Measurements from ENCODE around the gene TFB1M. TPM values are rescaled to one million over a fixed set of nuclear protein-coding genes. Genes with fewer than 3 reads are reported as not detected.
A peak's percentile ranks its signal among the peaks of the same experiment; 100 is the strongest.

The TFB1M gene
- total RNA-seq, 1 experiment from 2014 or later, result 31.0 TPM

DNA sequence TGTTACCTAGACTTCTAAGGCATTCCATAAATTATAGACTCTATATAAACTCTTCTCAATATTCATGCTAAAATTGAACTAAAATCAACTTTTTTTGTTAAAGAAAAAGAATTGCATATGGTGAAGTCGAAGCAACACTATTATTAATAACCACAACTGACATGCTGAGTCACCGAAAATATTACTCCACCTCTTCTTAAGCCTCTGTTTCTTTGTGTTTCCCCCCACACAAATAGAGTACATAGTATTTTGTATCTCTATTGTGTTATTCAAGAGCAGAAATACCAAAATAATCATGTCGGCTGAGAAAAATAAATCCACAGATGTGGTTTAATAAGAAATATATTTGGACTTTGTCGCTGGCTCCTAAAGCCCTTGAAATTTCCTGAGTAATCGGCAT, 23.8 kb downstream of the TFB1M start:
- no peak overlapping the region for H3K27ac Mint-ChIP-seq (ENCODE audit: low read depth, unreplicated experiment)
- intact Hi-C loops (cut with micrococcal nuclease), result no loop called here
- DNase-seq (ENCODE audit: unreplicated experiment), result no peak
- no peaks in the 10 kb centered on the region for H3K27me3 Mint-ChIP-seq (ENCODE audit: insufficient read depth, unreplicated experiment)
- H3K4me1 Mint-ChIP-seq (ENCODE audit: insufficient read depth, unreplicated experiment), result no peaks in the 10 kb centered on the region
- H3K9me3 Mint-ChIP-seq (ENCODE audit: unreplicated experiment), result no peaks in the 10 kb centered on the region
- ChIA-PET CTCF (no interaction called here), POLR2A (no interaction called here)
- no peak overlapping the region for H3K4me3 Mint-ChIP-seq (ENCODE audit: unreplicated experiment)
- BruUV-seq (replicated peaks), result no TSS peak
- H3K36me3 Mint-ChIP-seq (ENCODE audit: insufficient read depth, unreplicated experiment), result peaks cover 56% of the 10 kb centered on the region
- TF ChIP-seq, protein P1, sequence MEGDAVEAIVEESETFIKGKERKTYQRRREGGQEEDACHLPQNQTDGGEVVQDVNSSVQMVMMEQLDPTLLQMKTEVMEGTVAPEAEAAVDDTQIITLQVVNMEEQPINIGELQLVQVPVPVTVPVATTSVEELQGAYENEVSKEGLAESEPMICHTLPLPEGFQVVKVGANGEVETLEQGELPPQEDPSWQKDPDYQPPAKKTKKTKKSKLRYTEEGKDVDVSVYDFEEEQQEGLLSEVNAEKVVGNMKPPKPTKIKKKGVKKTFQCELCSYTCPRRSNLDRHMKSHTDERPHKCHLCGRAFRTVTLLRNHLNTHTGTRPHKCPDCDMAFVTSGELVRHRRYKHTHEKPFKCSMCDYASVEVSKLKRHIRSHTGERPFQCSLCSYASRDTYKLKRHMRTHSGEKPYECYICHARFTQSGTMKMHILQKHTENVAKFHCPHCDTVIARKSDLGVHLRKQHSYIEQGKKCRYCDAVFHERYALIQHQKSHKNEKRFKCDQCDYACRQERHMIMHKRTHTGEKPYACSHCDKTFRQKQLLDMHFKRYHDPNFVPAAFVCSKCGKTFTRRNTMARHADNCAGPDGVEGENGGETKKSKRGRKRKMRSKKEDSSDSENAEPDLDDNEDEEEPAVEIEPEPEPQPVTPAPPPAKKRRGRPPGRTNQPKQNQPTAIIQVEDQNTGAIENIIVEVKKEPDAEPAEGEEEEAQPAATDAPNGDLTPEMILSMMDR (IDR thresholded peaks at IDR 0.05; ENCODE audit: unreplicated experiment), result no peak

DNA sequence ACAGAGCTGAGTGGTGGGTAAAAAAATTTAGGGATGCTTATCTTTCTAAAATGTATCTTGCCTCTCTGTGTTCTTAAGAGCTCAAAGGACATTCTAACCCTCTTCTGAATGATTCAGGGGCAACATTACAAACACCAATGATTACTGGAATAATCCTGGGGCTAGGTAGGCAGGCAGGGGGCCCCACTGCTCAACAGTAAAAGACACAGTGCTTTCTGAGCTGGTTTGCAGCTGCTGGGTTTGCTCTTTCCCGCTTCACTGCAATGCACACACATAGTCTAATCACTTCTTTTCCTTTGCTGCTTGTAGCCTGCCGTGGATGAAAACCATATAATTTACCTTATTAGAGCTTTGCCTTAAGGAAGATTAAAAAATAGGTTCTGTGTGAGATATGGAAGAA, 26.5 kb downstream of the TFB1M start:
- POLR2A ChIA-PET, result interaction anchor here (0.6 to 2.0 kb wide), 3 partner anchors 8 to 20 kb away, joined by 3 to 12 read pairs (median 3); no protein-coding TSS in a partner anchor

GRCh38 chr6:155284775-155285174, 29.5 kb downstream of the TFB1M start:
- intact Hi-C loops (cut with micrococcal nuclease), result no loop called here
- Mint-ChIP-seq H3K36me3 (ENCODE audit: insufficient read depth, unreplicated experiment) (peaks cover 47% of the 10 kb centered on the region), H3K27ac (ENCODE audit: low read depth, unreplicated experiment) (no peak overlapping the region), H3K27me3 (ENCODE audit: insufficient read depth, unreplicated experiment) (no peaks in the 10 kb centered on the region), H3K4me1 (ENCODE audit: insufficient read depth, unreplicated experiment) (no peaks in the 10 kb centered on the region), H3K9me3 (ENCODE audit: unreplicated experiment) (no peaks in the 10 kb centered on the region), H3K4me3 (ENCODE audit: unreplicated experiment) (no peak overlapping the region)
- POLR2A ChIA-PET, result interaction anchor here (1.1 kb wide), 1 partner anchor 30 kb away, joined by 4 read pairs; no protein-coding TSS in a partner anchor
- TF ChIP-seq, protein P1 (IDR thresholded peaks at IDR 0.05; ENCODE audit: unreplicated experiment), result no peak
- CTCF ChIA-PET, result no interaction called here
- DNase-seq (ENCODE audit: unreplicated experiment), result no peak
- BruUV-seq (replicated peaks), result no TSS peak

More for the DNA sequence above, 26.5 kb downstream of the TFB1M start:
- DNase-seq (ENCODE audit: unreplicated experiment), result no peak
- Mint-ChIP-seq H3K4me1 (ENCODE audit: insufficient read depth, unreplicated experiment) (no peaks in the 10 kb centered on the region), H3K27ac (ENCODE audit: low read depth, unreplicated experiment) (no peak overlapping the region), H3K36me3 (ENCODE audit: insufficient read depth, unreplicated experiment) (peaks cover 52% of the 10 kb centered on the region), H3K9me3 (ENCODE audit: unreplicated experiment) (no peaks in the 10 kb centered on the region), H3K27me3 (ENCODE audit: insufficient read depth, unreplicated experiment) (no peaks in the 10 kb centered on the region), H3K4me3 (ENCODE audit: unreplicated experiment) (no peak overlapping the region)
- CTCF ChIA-PET, result interaction anchor here (0.8 to 1.0 kb wide), 2 partner anchors 10 to 16 kb away, joined by 3 to 4 read pairs; no protein-coding TSS in a partner anchor
- TF ChIP-seq, protein P1 (IDR thresholded peaks at IDR 0.05; ENCODE audit: unreplicated experiment), result no peak
- no TSS peak for BruUV-seq (replicated peaks)
- intact Hi-C loops (cut with micrococcal nuclease), result no loop called here

GRCh38 chr6:155278319-155279049, 35.8 kb downstream of the TFB1M start:
- Mint-ChIP-seq H3K36me3 (ENCODE audit: insufficient read depth, unreplicated experiment) (peaks cover 26% of the 10 kb centered on the region), H3K27ac (ENCODE audit: low read depth, unreplicated experiment) (peak overlapping the region; percentile 16), H3K9me3 (ENCODE audit: unreplicated experiment) (no peaks in the 10 kb centered on the region), H3K27me3 (ENCODE audit: insufficient read depth, unreplicated experiment) (no peaks in the 10 kb centered on the region), H3K4me3 (ENCODE audit: unreplicated experiment) (no peak overlapping the region), H3K4me1 (ENCODE audit: insufficient read depth, unreplicated experiment) (peaks cover 4% of the 10 kb centered on the region)
- ChIA-PET POLR2A (interaction anchor here (1.6 to 2.6 kb wide), 3 partner anchors 10 to 36 kb away, joined by 3 to 13 read pairs (median 12); partner anchors contain the start of gene TFB1M), CTCF (interaction anchor here (0.6 to 3.1 kb wide), 6 partner anchors 9 to 102 kb away, joined by 3 to 10 read pairs (median 4); no protein-coding TSS in a partner anchor)
- no peak for DNase-seq (ENCODE audit: unreplicated experiment)
- no TSS peak for BruUV-seq (replicated peaks)
- TF ChIP-seq, protein P1 (IDR thresholded peaks at IDR 0.05; ENCODE audit: unreplicated experiment), result no peak
- intact Hi-C loops (cut with micrococcal nuclease), result no loop called here
